Stimulated activated CD4-positive, alpha-beta T cell treated with anti-CD3 and anti-CD28 coated beads, TNF-alpha, amount 100 ng/mL, for 4 hours (primary cell): Measurements from ENCODE around the gene TOX2.

Experiments
- DNase-seq, 3 experiments: peaks; one replicate each; pipeline ENCODE4 v3.0.0-alpha.2; 2020; ENCODE audit warnings: low read depth in 3 of 3

The TOX2 gene

GRCh38 chr20:43914311-43915210 is at the start of gene TOX2:
Gene TOX2 (plus strand): TSS chr20:43914852. CDS start chr20:43914892, 40 bp downstream.
- peak in 2 of 3 experiments; percentile 21 to 37 for DNase-seq

- no peak for DNase-seq
Measured at GRCh38 chr20:43868091-43868490, 46.6 kb upstream of the TOX2 start.

GRCh38 chr20:43870484-43870883 is 44.2 kb upstream of the TOX2 start:
- no peak for DNase-seq

- no peak for DNase-seq
Measured at GRCh38 chr20:43878776-43879175, 35.9 kb upstream of the TOX2 start.

GRCh38 chr20:43893930-43894329 is 20.7 kb upstream of the TOX2 start:
- DNase-seq, result no peak

GRCh38 chr20:43894491-43894890 is 20.2 kb upstream of the TOX2 start:
- no peak for DNase-seq

- DNase-seq, result no peak
Measured at GRCh38 chr20:43895235-43895634, 19.4 kb upstream of the TOX2 start.

GRCh38 chr20:43899274-43900120 is 15.2 kb upstream of the TOX2 start:
- no peak for DNase-seq

GRCh38 chr20:43900121-43900466 is 14.6 kb upstream of the TOX2 start:
- DNase-seq, result no peak

GRCh38 chr20:43900496-43900895 is 14.2 kb upstream of the TOX2 start:
- no peak for DNase-seq

- DNase-seq, result no peak
Measured at GRCh38 chr20:43901296-43901695, 13.4 kb upstream of the TOX2 start.

- DNase-seq, result no peak
Measured at GRCh38 chr20:43903953-43904826, 10.5 kb upstream of the TOX2 start.

GRCh38 chr20:43904827-43905177 is 9.8 kb upstream of the TOX2 start:
- no peak for DNase-seq

GRCh38 chr20:43906505-43907034 is 8.1 kb upstream of the TOX2 start:
- no peak for DNase-seq

GRCh38 chr20:43909211-43909610 is 5.4 kb upstream of the TOX2 start:
- no peak for DNase-seq

- no peak for DNase-seq
Measured at GRCh38 chr20:43909720-43910119, 4.9 kb upstream of the TOX2 start.

- no peak for DNase-seq
Measured at GRCh38 chr20:43910564-43910963, 4.1 kb upstream of the TOX2 start.

GRCh38 chr20:43911066-43911465 is 3.6 kb upstream of the TOX2 start:
- DNase-seq, result no peak

- no peak for DNase-seq
Measured at GRCh38 chr20:43913291-43914025, 1.2 kb upstream of the TOX2 start.

- DNase-seq, result peak in 2 of 3 experiments; percentile 30 to 31
Measured at GRCh38 chr20:43915211-43916072, 790 bp downstream of the TOX2 start.
